CD14-positive monocyte (primary cell): ENCODE data around the gene SLIT3. TPM values are rescaled to one million over a fixed set of nuclear protein-coding genes. Genes with fewer than 3 reads are reported as not detected.

Experiments
- DNase-seq, 3 donors: peaks; one replicate each; pipeline ENCODE4 v3.0.0-alpha.2; 2011 to 2022
- H2AFZ ChIP-seq: 2 replicates; pipeline ENCODE4 v1.6.0; 2012; ENCODE audit warnings: mild to moderate bottlenecking, low read depth, low read length, inconsistent platforms; ENCODE audit not compliant: insufficient read depth, poor library complexity, severe bottlenecking
- H3K27ac ChIP-seq, 2 donors: 1 replicate in 1 of 2; 2 replicates in 1 of 2; pipeline ENCODE4 v1.5.1; 2012 to 2013; ENCODE audit warnings: low read length in 2 of 2, control low read depth in 1 of 2, inconsistent platforms in 1 of 2, low read depth in 1 of 2, mild to moderate bottlenecking in 1 of 2
- H3K27me3 ChIP-seq, 2 donors: one replicate each; pipeline versions ENCODE4 v1.6.0 to v1.6.1; 2011 to 2013; ENCODE audit warnings: low read length in 2 of 2; ENCODE audit not compliant: control insufficient read depth in 2 of 2, insufficient read depth in 2 of 2
- H3K36me3 ChIP-seq, 2 donors: replicated peaks in 1 of 2; 1 replicate in 1 of 2; 2 replicates in 1 of 2; pipeline versions ENCODE4 v1.5.1 to v1.6.1; 2012 to 2013; ENCODE audit warnings: low read length in 2 of 2, control low read depth in 1 of 2, inconsistent platforms in 1 of 2, mild to moderate bottlenecking in 1 of 2; ENCODE audit not compliant: insufficient read depth in 2 of 2, control insufficient read depth in 1 of 2
- H3K4me1 ChIP-seq, 2 donors: 1 replicate in 1 of 2; 2 replicates in 1 of 2; pipeline versions ENCODE4 v1.5.1 to v1.6.1; 2012 to 2013; ENCODE audit warnings: low read length in 2 of 2, control low read depth in 1 of 2, inconsistent platforms in 1 of 2, mild to moderate bottlenecking in 1 of 2, moderate library complexity in 1 of 2; ENCODE audit not compliant: insufficient read depth in 2 of 2, control insufficient read depth in 1 of 2
- H3K4me2 ChIP-seq: replicated peaks from 2 replicates; pipeline ENCODE3; 2012; ENCODE audit warnings: low read length, moderate library complexity, mild to moderate bottlenecking; ENCODE audit not compliant: poor library complexity, severe bottlenecking; ENCODE audit errors: extremely low read depth
- H3K4me3 ChIP-seq, 3 experiments: fragments of 200-600 bp in 1 of 3; sonication (generic) in 1 of 3; replicated peaks in 1 of 3; 1 replicate in 2 of 3; 2 replicates in 1 of 3; pipeline ENCODE4 v1.5.1; 2011 to 2013; ENCODE audit warnings: low read length in 3 of 3, mild to moderate bottlenecking in 3 of 3, control low read depth in 2 of 3, low read depth in 2 of 3, inconsistent platforms in 1 of 3, moderate library complexity in 1 of 3
- H3K79me2 ChIP-seq: 2 replicates; pipeline ENCODE4 v1.6.0; 2012; ENCODE audit warnings: mild to moderate bottlenecking, control low read depth, inconsistent platforms, low read length, moderate library complexity; ENCODE audit not compliant: insufficient read depth
- H3K9ac ChIP-seq: 2 replicates; pipeline ENCODE4 v1.6.0; 2017; ENCODE audit warnings: low read length, mild to moderate bottlenecking; ENCODE audit not compliant: insufficient read depth, poor library complexity, severe bottlenecking
- H3K9me3 ChIP-seq, 2 donors: replicated peaks in 1 of 2; 1 replicate in 1 of 2; 2 replicates in 1 of 2; pipeline versions ENCODE4 v1.5.1 to v1.6.1; 2012 to 2013; ENCODE audit warnings: low read length in 2 of 2, control low read depth in 1 of 2; ENCODE audit not compliant: control insufficient read depth in 1 of 2, insufficient read depth in 1 of 2
- H4K20me1 ChIP-seq: 2 replicates; pipeline ENCODE4 v1.6.0; 2012; ENCODE audit warnings: mild to moderate bottlenecking, low read length, control low read depth, moderate library complexity; ENCODE audit not compliant: insufficient read depth
- H3K27ac Mint-ChIP-seq, 7 donors: one replicate each; pipeline ENCODE4 v1.8.0; 2020; ENCODE audit warnings: mild to moderate bottlenecking in 7 of 7, mixed read lengths in 7 of 7, moderate library complexity in 6 of 7, inconsistent platforms in 2 of 7
- H3K27me3 Mint-ChIP-seq, 3 donors: one replicate each; pipeline ENCODE4 v1.8.0; 2021 to 2022; ENCODE audit warnings: low read depth in 3 of 3, mild to moderate bottlenecking in 3 of 3, mixed read lengths in 3 of 3, moderate library complexity in 3 of 3, inconsistent platforms in 1 of 3
- H3K36me3 Mint-ChIP-seq, 2 donors: one replicate each; pipeline ENCODE4 v1.8.0; 2020; ENCODE audit warnings: mixed read lengths in 2 of 2, inconsistent platforms in 1 of 2, mild to moderate bottlenecking in 1 of 2
- H3K4me1 Mint-ChIP-seq: one replicate; pipeline ENCODE4 v1.8.0; 2020; ENCODE audit warnings: mild to moderate bottlenecking, mixed read lengths
- H3K4me3 Mint-ChIP-seq, 2 donors: one replicate each; pipeline ENCODE4 v1.8.0; 2020; ENCODE audit warnings: mild to moderate bottlenecking in 2 of 2, mixed read lengths in 2 of 2, moderate library complexity in 1 of 2
- H3K9me3 Mint-ChIP-seq, 7 donors: one replicate each; pipeline ENCODE4 v1.8.0; 2020 to 2022; ENCODE audit warnings: mixed read lengths in 7 of 7, mild to moderate bottlenecking in 6 of 7, moderate library complexity in 6 of 7, inconsistent platforms in 2 of 7
- CTCF ChIP-seq: fragments of 200-600 bp; IDR thresholded peaks from one replicate; pipeline ENCODE4 v1.8.0; 2022; ENCODE audit warnings: antibody characterized with exemption, mild to moderate bottlenecking
- WGBS: methylation state at CpG from one replicate; pipeline ENCODE4 v1.1.5; 2013; ENCODE audit warnings: missing lambda C conversion rate; ENCODE audit not compliant: insufficient coverage; 5-methylcytosine and 5-hydroxymethylcytosine counted together
- intact Hi-C, 2 donors: fragments of 100-400 bp; cut with micrococcal nuclease; formaldehyde crosslinking; loops; one replicate each; pipeline versions ENCODE4 v1.15.0 to v1.15.1; 2023
- polyA plus RNA-seq, 3 donors: library from polyadenylated mRNA; depleted of rRNA in 1 of 3; unstranded in 2 of 3; stranded (reverse) in 1 of 3; fragments of 300-500 nt in 2 of 3; fragments of >200 nt in 1 of 3; fragmentation: Illumina TruSeq in 2 of 3; gene quantifications; 1 replicate in 2 of 3; 2 replicates in 1 of 3; pipeline ENCODE4 v1.2.3, GENCODE V29; 2012 to 2021

The SLIT3 gene
- polyA plus RNA-seq, 3 donors, result not detected

- Histone ChIP-seq H3K4me2 (no peak overlapping the region), H4K20me1 (no peaks in the 10 kb centered on the region), H3K27ac (no peak overlapping the region), H3K36me3 (no peaks in the 10 kb centered on the region), H3K4me1 (no peaks in the 10 kb centered on the region), H3K4me3 (no peak overlapping the region), H3K9ac (no peak overlapping the region), H3K9me3 (no peaks in the 10 kb centered on the region), H2AFZ (no peak overlapping the region), H3K27me3 (no peaks in the 10 kb centered on the region), H3K79me2 (no peaks in the 10 kb centered on the region)
- intact Hi-C loops, result no loop called here
- TF ChIP-seq CTCF, result no peak
- Mint-ChIP-seq H3K4me3 (no peak overlapping the region), H3K27ac (no peak overlapping the region), H3K27me3 (peaks cover 1 to 4% (median 3%) of the 10 kb centered on the region in 3 donors), H3K4me1 (no peaks in the 10 kb centered on the region), H3K9me3 (no peaks in the 10 kb centered on the region), H3K36me3 (no peaks in the 10 kb centered on the region)
- WGBS, result 91% methylated on average over 4 of the region's 5 CpGs
- DNase-seq, result no peak
Measured at GRCh38 chr5:168701641-168702040, 599.3 kb downstream of the SLIT3 start.

DNA sequence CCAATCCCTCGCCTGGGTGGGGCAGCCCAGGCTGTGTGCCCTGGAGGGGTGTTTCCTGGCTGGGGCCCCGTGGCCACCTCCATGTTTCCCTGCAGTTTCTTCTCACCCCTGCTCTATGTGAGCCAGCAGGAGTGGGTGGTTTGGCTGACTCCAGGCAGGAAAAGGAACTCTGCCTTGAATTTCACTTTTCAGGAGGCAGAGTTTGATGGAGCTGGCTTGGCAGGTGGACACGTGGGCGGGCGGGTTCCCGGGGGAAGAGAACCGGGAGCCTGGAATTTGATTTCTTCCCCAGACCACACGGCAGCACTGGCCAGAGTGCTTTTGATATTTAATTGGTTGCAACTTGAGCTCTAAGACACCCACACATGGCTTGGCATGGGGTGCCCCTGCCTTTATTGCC lies 601.9 kb downstream of the SLIT3 start:
- H3K9me3 ChIP-seq, result no peaks in the 10 kb centered on the region
- DNase-seq, result no peak
- WGBS, result no CpG with 5 or more reads among the region's 8 CpGs

More for the DNA sequence above, 601.9 kb downstream of the SLIT3 start:
- Histone ChIP-seq H3K4me3 (no peak overlapping the region), H3K9ac (no peak overlapping the region), H2AFZ (no peak overlapping the region), H3K27me3 (no peaks in the 10 kb centered on the region), H3K79me2 (no peaks in the 10 kb centered on the region), H3K4me1 (no peaks in the 10 kb centered on the region), H3K4me2 (no peak overlapping the region), H3K27ac (no peak overlapping the region), H4K20me1 (no peaks in the 10 kb centered on the region), H3K36me3 (no peaks in the 10 kb centered on the region)
- Mint-ChIP-seq H3K36me3 (no peaks in the 10 kb centered on the region), H3K27ac (no peak overlapping the region), H3K9me3 (no peaks in the 10 kb centered on the region), H3K4me3 (no peak overlapping the region), H3K27me3 (peaks cover 1 to 3% (median 1%) of the 10 kb centered on the region in 3 donors), H3K4me1 (no peaks in the 10 kb centered on the region)
- TF ChIP-seq CTCF, result no peak
- intact Hi-C loops, result no loop called here
